Endothelial cell (in vitro differentiated cells): ENCODE data around the gene ARHGAP12. TPM values are rescaled to one million over a fixed set of nuclear protein-coding genes. Genes with fewer than 3 reads are reported as not detected.

ENCODE experiments used
- DNase-seq: peaks from one replicate; pipeline ENCODE4 v3.0.0; 2021; ENCODE audit warnings: low spot score
- H3K27ac Mint-ChIP-seq: one replicate; pipeline ENCODE4 v1.8.0; 2021; ENCODE audit warnings: mixed read lengths, inconsistent platforms; ENCODE audit not compliant: unreplicated experiment
- H3K27me3 Mint-ChIP-seq: one replicate; pipeline ENCODE4 v1.8.0; 2021; ENCODE audit warnings: mild to moderate bottlenecking, moderate library complexity, mixed read lengths, inconsistent platforms; ENCODE audit not compliant: unreplicated experiment
- H3K36me3 Mint-ChIP-seq: one replicate; pipeline ENCODE4 v1.8.0; 2021; ENCODE audit warnings: mild to moderate bottlenecking, low read depth, mixed read lengths, inconsistent platforms; ENCODE audit not compliant: unreplicated experiment
- H3K4me1 Mint-ChIP-seq: one replicate; pipeline ENCODE4 v1.8.0; 2021; ENCODE audit warnings: mild to moderate bottlenecking, mixed read lengths, inconsistent platforms; ENCODE audit not compliant: unreplicated experiment
- H3K4me3 Mint-ChIP-seq: one replicate; pipeline ENCODE4 v1.8.0; 2021; ENCODE audit warnings: mild to moderate bottlenecking, mixed read lengths, inconsistent platforms; ENCODE audit not compliant: unreplicated experiment
- H3K9me3 Mint-ChIP-seq: one replicate; pipeline ENCODE4 v1.8.0; 2021; ENCODE audit warnings: mixed read lengths, inconsistent platforms; ENCODE audit not compliant: unreplicated experiment
- CTCF ChIP-seq: fragments of 200-600 bp; sonication (generic); IDR thresholded peaks from one replicate; pipeline ENCODE4 v1.5.0; 2021; ENCODE audit warnings: antibody characterized with exemption; ENCODE audit not compliant: unreplicated experiment
- total RNA-seq: library from RNA; stranded (reverse); fragmentation: NEBNext Ultra II Directional; extraction: Animal tissue kit (Norgen Biotek cat#: 25700); gene quantifications from one replicate; pipeline ENCODE4 v1.2.1, GENCODE V29; 2021; ENCODE audit not compliant: unreplicated experiment

ARHGAP12 gene
- total RNA-seq, 1 donor from 2014 or later, result 39.0 TPM

DNA sequence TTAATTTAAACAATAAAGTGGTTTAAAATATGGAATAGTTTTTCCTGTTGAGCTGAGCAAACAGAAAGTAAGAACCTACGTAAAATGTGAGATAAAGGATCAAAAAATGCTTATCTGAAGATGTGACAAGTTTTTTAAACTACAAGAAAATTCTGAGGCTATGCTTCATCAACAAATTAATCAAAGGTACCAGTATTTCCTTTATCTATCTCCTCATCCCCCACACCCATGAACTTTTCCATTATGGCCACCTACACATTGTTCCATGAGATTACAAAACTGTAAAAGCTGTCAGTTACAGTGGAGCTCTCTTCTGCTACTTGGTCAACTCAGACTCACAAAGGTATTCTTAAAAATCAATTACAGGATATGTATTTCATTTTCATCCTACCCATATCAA, 77.4 kb downstream of the ARHGAP12 start:
- no peak overlapping the region for H3K4me3 Mint-ChIP-seq
- H3K4me1 Mint-ChIP-seq, result peaks cover 37% of the 10 kb centered on the region

GRCh38 chr10:31847515-31847914, 81.1 kb downstream of the ARHGAP12 start:
- Mint-ChIP-seq H3K4me3 (no peak overlapping the region), H3K27ac (peak overlapping the region; percentile 22), H3K36me3 (no peaks in the 10 kb centered on the region), H3K4me1 (peaks cover 59% of the 10 kb centered on the region), H3K27me3 (no peaks in the 10 kb centered on the region), H3K9me3 (no peaks in the 10 kb centered on the region)
- no peak for TF ChIP-seq CTCF
- no peak for DNase-seq

More for the DNA sequence above, 77.4 kb downstream of the ARHGAP12 start:
- H3K36me3 Mint-ChIP-seq, result no peaks in the 10 kb centered on the region
- no peak for DNase-seq
- H3K9me3 Mint-ChIP-seq, result no peaks in the 10 kb centered on the region
- H3K27me3 Mint-ChIP-seq, result no peaks in the 10 kb centered on the region
- H3K27ac Mint-ChIP-seq, result peak overlapping the region; percentile 19
- no peak for TF ChIP-seq CTCF

- H3K27me3 Mint-ChIP-seq, result peaks cover 2% of the 10 kb centered on the region
- H3K4me3 Mint-ChIP-seq, result no peak overlapping the region
- no peak for DNase-seq
- H3K4me1 Mint-ChIP-seq, result peaks cover 15% of the 10 kb centered on the region
- H3K36me3 Mint-ChIP-seq, result no peaks in the 10 kb centered on the region
- no peaks in the 10 kb centered on the region for H3K9me3 Mint-ChIP-seq
- H3K27ac Mint-ChIP-seq, result no peak overlapping the region
- TF ChIP-seq CTCF, result no peak
Measured at GRCh38 chr10:31838709-31839108, 89.9 kb downstream of the ARHGAP12 start.

DNA sequence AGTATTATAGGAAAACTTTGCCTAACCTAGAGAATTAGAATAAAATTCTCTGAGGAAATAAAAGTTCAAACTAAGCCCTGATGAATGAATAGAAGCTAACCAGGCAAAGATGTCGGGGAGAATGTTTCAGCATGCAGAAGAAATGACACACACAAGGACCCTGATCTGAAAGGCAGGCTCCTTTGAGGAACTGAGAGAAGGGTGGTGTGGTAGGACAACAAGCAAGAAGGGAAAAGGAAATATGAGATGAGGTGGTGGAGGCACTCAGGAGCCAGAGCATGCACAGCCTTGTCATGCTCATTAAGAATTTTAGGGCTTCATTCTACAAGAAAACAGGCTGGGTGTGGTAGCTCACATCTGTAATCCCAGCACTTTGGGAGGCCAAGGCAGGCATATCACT, 90.6 kb downstream of the ARHGAP12 start:
- peaks cover 21% of the 10 kb centered on the region for H3K4me1 Mint-ChIP-seq
- H3K27ac Mint-ChIP-seq, result peak overlapping the region; percentile 66
- no peak for TF ChIP-seq CTCF

GRCh38 chr10:31836569-31837406, 91.8 kb downstream of the ARHGAP12 start:
- peak overlapping the region; percentile 17 for H3K27ac Mint-ChIP-seq

More for the DNA sequence above, 90.6 kb downstream of the ARHGAP12 start:
- H3K4me3 Mint-ChIP-seq, result no peak overlapping the region
- no peaks in the 10 kb centered on the region for H3K36me3 Mint-ChIP-seq
- no peak for DNase-seq
- H3K27me3 Mint-ChIP-seq, result peaks cover 2% of the 10 kb centered on the region
- H3K9me3 Mint-ChIP-seq, result no peaks in the 10 kb centered on the region

More at GRCh38 chr10:31836569-31837406, 91.8 kb downstream of the ARHGAP12 start:
- Mint-ChIP-seq H3K4me1 (peaks cover 23% of the 10 kb centered on the region), H3K27me3 (peaks cover 2% of the 10 kb centered on the region), H3K36me3 (no peaks in the 10 kb centered on the region), H3K9me3 (no peaks in the 10 kb centered on the region), H3K4me3 (no peak overlapping the region)
- peak; percentile 31 for DNase-seq
- peak; percentile 71 for TF ChIP-seq CTCF
